ENCODE measurements around the gene DYNLRB1.

The DYNLRB1 gene

DNA sequence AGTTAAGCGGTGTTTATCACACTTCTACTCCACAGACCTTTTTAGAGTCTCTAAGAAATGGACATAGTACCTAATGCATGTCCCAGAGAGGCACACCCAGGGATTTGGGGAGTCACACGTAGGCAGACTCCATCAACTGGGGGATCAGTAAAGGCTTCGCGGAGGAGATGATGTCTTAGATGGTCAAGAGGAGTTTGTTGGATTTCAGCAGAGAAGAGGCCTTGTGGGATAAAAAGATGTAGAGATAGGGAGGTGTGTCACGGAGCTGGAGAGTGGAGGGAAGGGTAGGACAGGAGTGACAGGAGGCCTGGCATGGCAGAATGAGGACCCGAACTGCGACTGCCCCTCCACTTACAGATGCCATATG, 9.1 kb downstream of the DYNLRB1 start:
- Histone ChIP-seq H3K4me3 (no peak overlapping the region), H3K27ac (peak overlapping the region; percentile 10 to 87)
- DNase-seq (ENCODE audit: low spot score) = no peak
- TF ChIP-seq, protein P1, sequence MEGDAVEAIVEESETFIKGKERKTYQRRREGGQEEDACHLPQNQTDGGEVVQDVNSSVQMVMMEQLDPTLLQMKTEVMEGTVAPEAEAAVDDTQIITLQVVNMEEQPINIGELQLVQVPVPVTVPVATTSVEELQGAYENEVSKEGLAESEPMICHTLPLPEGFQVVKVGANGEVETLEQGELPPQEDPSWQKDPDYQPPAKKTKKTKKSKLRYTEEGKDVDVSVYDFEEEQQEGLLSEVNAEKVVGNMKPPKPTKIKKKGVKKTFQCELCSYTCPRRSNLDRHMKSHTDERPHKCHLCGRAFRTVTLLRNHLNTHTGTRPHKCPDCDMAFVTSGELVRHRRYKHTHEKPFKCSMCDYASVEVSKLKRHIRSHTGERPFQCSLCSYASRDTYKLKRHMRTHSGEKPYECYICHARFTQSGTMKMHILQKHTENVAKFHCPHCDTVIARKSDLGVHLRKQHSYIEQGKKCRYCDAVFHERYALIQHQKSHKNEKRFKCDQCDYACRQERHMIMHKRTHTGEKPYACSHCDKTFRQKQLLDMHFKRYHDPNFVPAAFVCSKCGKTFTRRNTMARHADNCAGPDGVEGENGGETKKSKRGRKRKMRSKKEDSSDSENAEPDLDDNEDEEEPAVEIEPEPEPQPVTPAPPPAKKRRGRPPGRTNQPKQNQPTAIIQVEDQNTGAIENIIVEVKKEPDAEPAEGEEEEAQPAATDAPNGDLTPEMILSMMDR (IDR thresholded peaks at IDR 0.05) = no peak

DNA sequence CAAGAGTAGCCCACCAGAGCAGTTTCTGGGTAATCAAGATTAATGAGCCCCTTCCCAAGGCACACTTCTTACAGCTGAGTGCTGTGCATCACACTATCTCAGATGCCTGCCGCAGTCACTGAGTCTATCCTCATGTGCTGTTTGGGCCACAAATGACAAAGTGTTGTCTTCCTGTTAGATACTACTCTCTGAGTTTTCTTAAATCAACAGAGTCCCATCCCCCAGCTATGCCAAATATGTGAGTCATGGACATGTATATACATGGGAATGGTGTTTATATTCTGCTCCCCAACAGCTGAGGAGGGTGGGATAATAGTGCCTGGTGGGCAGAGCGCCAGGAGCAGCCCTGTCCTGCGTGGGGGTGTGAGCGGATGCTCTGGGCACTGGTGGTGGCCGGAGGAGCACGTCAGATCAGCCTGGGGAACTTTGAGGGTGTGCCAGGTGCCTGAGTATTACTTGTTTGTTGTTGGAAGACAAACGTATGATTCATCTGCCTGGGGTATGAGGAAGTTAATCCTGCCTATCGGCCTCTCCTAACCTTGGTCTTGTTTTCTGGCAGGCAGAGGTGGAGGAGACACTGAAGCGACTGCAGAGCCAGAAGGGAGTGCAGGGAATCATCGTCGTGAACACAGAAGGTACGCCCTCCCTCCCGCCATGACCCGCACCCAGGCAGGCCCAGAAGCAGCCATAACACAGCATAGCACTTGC, 9.6 kb downstream of the DYNLRB1 start:
- peak; percentile 90 for DNase-seq (ENCODE audit: low spot score)

DNA sequence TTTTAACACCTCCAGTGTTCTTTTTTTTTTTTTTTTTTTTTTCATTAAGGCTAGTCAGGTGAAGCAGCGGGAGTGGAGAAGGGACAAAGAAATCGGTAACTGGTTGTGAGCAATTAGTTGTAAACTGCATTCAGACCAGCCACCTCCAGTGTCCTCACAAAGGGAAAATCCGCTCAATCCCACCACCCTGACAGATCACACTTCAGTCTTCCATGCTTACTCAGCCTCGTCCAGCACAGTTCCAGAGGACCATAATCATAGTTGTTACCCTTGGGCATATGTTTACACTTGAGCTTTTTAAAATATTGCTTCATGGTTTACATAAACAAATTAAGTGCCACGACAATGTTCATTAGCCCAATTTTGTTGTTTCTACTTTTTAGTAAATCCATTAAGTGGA, 10.2 kb downstream of the DYNLRB1 start:
- peak overlapping the region; percentile 10 to 87 for H3K27ac ChIP-seq
- H3K4me3 ChIP-seq = no peak overlapping the region
- no peak for DNase-seq (ENCODE audit: low spot score)
- TF ChIP-seq, protein P1 (IDR thresholded peaks at IDR 0.05) = no peak

More for the DNA sequence above, 9.6 kb downstream of the DYNLRB1 start:
- H3K27ac ChIP-seq = peak overlapping the region; percentile 10 to 87
- H3K4me3 ChIP-seq = peak overlapping the region; percentile 11
- TF ChIP-seq, protein P1 (IDR thresholded peaks at IDR 0.05) = no peak

DNA sequence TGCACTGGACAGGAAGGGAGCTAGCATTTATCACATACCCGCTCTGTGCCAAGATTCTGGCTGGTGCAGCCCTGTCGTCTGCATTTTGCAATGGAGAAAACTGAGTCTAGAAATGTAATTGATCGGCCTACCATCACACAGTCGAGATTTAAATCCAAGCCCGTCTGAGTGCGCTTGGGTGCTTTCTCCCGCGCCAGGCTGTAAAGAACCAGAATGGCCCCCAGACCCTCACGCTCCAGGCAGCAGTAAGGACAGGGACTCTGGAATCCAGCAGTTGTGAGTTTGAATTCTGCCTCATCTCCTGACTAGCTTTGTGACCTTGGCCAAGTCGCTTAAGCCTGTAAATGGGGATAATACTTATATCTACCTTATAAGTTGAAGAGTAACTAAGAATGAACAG, 10.8 kb downstream of the DYNLRB1 start:
- TF ChIP-seq, protein P1 (IDR thresholded peaks at IDR 0.05) = no peak
- H3K4me3 ChIP-seq = no peak overlapping the region
- DNase-seq (ENCODE audit: low spot score) = no peak
- H3K27ac ChIP-seq = peak overlapping the region in 1 of 2 donors; percentile 23

DNA sequence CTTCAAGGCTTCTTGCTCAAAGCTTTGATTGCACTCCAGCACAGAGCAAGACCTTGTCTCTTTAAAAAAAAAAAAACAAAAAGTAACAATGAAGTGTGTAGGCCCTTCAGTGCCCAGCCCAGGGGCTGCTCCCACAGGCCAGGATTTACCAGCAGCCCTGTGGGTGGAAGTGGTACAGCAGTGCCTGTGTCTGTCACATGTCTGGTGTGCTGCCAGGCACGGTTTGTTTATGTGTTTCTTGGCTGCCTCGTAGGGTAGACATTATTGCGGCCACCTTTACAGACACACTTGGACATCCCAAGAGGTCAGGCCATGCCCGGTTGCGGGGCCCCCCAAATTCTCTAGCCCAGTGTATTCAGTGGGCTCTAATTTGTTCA, 12.7 kb downstream of the DYNLRB1 start:
- H3K27ac ChIP-seq = peak overlapping the region in 1 of 2 donors; percentile 48
- no peak for DNase-seq (ENCODE audit: low spot score)
- H3K4me3 ChIP-seq = no peak overlapping the region
- TF ChIP-seq, protein P1 (IDR thresholded peaks at IDR 0.05) = no peak

DNA sequence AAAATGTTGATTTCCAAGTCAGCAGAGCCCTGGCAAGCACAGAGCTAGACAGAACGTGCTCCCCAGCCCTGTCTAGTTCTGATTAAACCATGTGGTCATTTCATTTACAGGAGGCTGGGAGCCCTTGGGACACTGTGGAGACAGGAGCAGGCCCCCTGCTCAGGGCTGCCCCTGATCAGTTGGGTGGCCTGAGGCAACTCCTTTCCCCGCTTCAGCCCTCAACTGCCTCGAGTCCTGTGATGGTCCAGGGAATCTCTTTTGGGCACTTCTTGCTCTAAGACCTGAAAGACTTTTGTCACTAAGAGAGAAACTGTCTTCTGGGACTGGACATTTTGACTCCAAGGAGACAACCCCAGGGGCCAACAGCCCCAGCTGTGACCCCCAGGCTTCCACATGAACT, 13.5 kb downstream of the DYNLRB1 start:
- H3K27ac ChIP-seq = peak overlapping the region in 1 of 2 donors; percentile 19
- H3K4me3 ChIP-seq = no peak overlapping the region
- no peak for DNase-seq (ENCODE audit: low spot score)
- TF ChIP-seq, protein P1 (IDR thresholded peaks at IDR 0.05) = no peak

DNA sequence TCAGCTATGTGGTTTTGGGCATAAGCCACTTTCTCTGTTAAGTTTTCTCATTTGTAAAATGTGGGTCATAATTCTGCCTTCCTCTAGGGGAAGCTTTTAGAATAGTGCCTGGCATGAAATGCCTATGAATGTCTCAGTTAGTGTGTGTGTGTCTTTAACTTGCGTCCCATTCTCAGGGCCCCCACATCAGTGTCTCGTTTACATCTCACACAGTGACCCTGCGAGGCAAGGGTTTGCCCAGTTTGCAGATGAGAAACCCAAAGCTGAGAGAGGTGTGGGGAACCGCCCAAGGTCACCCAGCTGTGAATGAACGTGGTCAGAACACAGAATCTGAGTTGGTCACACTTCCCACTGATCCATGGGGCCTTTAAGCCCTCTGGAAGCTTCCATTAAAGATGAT, 14.1 kb downstream of the DYNLRB1 start:
- TF ChIP-seq, protein P1 (IDR thresholded peaks at IDR 0.05) = no peak
- peak overlapping the region in 1 of 2 donors; percentile 19 for H3K27ac ChIP-seq
- DNase-seq (ENCODE audit: low spot score) = no peak
- H3K4me3 ChIP-seq = no peak overlapping the region

Data from coronary artery (tissue), 2 donors.